HepG2 (cell line): ENCODE measurements around the gene GMEB1. TPM values are rescaled to one million over a fixed set of nuclear protein-coding genes. Genes with fewer than 3 reads are reported as not detected.

Source experiments
- CREB3 ChIP-seq: sonication (generic); formaldehyde crosslinking; IDR thresholded peaks from 2 replicates; pipeline ENCODE4 v1.5.0; 2020; ENCODE audit warnings: missing genetic modification reagents
- CREBL2 ChIP-seq: sonication (generic); formaldehyde crosslinking; IDR thresholded peaks from 2 replicates; pipeline ENCODE4 v1.8.1; 2023; ENCODE audit warnings: missing genetic modification reagents, mild to moderate bottlenecking, borderline replicate concordance
- HCFC1 ChIP-seq: fragments of 150-350 bp; IDR thresholded peaks from 2 replicates; pipeline ENCODE4 v1.6.1; 2014; ENCODE audit warnings: low read depth, low read length
- KDM2A ChIP-seq: sonication (generic); formaldehyde crosslinking; IDR thresholded peaks from 2 replicates; pipeline ENCODE4 v1.4.0; 2020; ENCODE audit warnings: low read depth, missing genetic modification reagents, borderline replicate concordance
- MED13 ChIP-seq: sonication (generic); formaldehyde crosslinking; IDR thresholded peaks from 2 replicates; pipeline ENCODE4 v1.5.0; 2020; ENCODE audit warnings: missing genetic modification reagents
- NCOR1 ChIP-seq: fragments of 200-600 bp; sonication (generic); IDR thresholded peaks from 2 replicates; pipeline ENCODE4 v1.7.0; 2017; ENCODE audit warnings: antibody characterized with exemption, low read length, borderline replicate concordance
- PAX8 ChIP-seq: sonication (generic); formaldehyde crosslinking; IDR thresholded peaks from 2 replicates; pipeline ENCODE4 v1.8.0; 2022; ENCODE audit warnings: mild to moderate bottlenecking, missing genetic modification reagents, borderline replicate concordance
- PRMT3 ChIP-seq: sonication (generic); formaldehyde crosslinking; IDR thresholded peaks from 2 replicates; pipeline ENCODE4 v1.8.1; 2022; ENCODE audit warnings: low read depth, mild to moderate bottlenecking, moderate library complexity, missing genetic modification reagents, borderline replicate concordance
- RBAK ChIP-seq: sonication (generic); formaldehyde crosslinking; IDR thresholded peaks from 2 replicates; pipeline ENCODE4 v1.5.1; 2020; ENCODE audit warnings: mild to moderate bottlenecking, missing genetic modification reagents
- SKIL ChIP-seq: sonication (generic); formaldehyde crosslinking; IDR thresholded peaks from 2 replicates; pipeline ENCODE4 v1.8.0; 2022; ENCODE audit warnings: missing genetic modification reagents, mild to moderate bottlenecking, moderate library complexity, borderline replicate concordance
- SSRP1 ChIP-seq: IDR thresholded peaks from 2 replicates; pipeline ENCODE4 v1.6.1; 2016; ENCODE audit warnings: control low read depth
- STAT5B ChIP-seq: sonication (generic); formaldehyde crosslinking; IDR thresholded peaks from 2 replicates; pipeline ENCODE4 v1.4.0; 2020; ENCODE audit warnings: missing genetic modification reagents
- ZBTB42 ChIP-seq: sonication (generic); formaldehyde crosslinking; IDR thresholded peaks from 2 replicates; pipeline ENCODE4 v1.5.0; 2020; ENCODE audit warnings: mild to moderate bottlenecking, missing genetic modification reagents
- ZBTB7A ChIP-seq: sonication (generic); formaldehyde crosslinking; IDR thresholded peaks from 2 replicates; pipeline ENCODE4 v1.8.0; 2022; ENCODE audit warnings: mild to moderate bottlenecking, missing genetic modification reagents
- ZNF331 ChIP-seq: sonication (generic); formaldehyde crosslinking; IDR thresholded peaks from 2 replicates; pipeline ENCODE4 v1.4.0; 2020; ENCODE audit warnings: missing genetic modification reagents
- ZNF432 ChIP-seq: sonication (generic); formaldehyde crosslinking; IDR thresholded peaks from 2 replicates; pipeline ENCODE4 v1.5.0; 2020; ENCODE audit warnings: missing genetic modification reagents, mild to moderate bottlenecking, borderline replicate concordance
- ZSCAN31 ChIP-seq: sonication (generic); formaldehyde crosslinking; IDR thresholded peaks from 2 replicates; pipeline ENCODE4 v1.5.0; 2020; ENCODE audit warnings: low read depth, mild to moderate bottlenecking, missing genetic modification reagents
- polyA plus RNA-seq, 8 experiments: library from polyadenylated mRNA; depleted of rRNA in 3 of 8; stranded (reverse) in 7 of 8; unstranded in 1 of 8; fragments of >200 nt; fragmentation: Illumina TruSeq in 4 of 8; extraction: Trizol in 4 of 8; gene quantifications; 2 replicates each; pipeline versions ENCODE4 v1.2.1 to v1.2.3, GENCODE V29; 2011 to 2016; ENCODE audit warnings: low read depth in 4 of 8, missing spikeins in 1 of 8, mixed read lengths in 1 of 8; ENCODE audit not compliant: insufficient read depth in 1 of 8
- total RNA-seq, 5 experiments: library from RNA; depleted of rRNA; stranded (reverse); fragments of >200 nt; fragmentation: Illumina TruSeq; extraction: Trizol; gene quantifications; 2 replicates each; pipeline ENCODE4 v1.2.3, GENCODE V29; 2016; ENCODE audit warnings: low read depth in 1 of 5
- TF ChIP-seq, protein P1 (sequence below): sonication (generic); formaldehyde crosslinking; IDR thresholded peaks from 2 replicates; pipeline ENCODE4 v1.5.1; 2020; ENCODE audit warnings: mild to moderate bottlenecking, missing genetic modification reagents, borderline replicate concordance
- TF ChIP-seq, protein P2 (sequence below): sonication (generic); formaldehyde crosslinking; IDR thresholded peaks from 2 replicates; pipeline ENCODE4 v1.4.0; 2020; ENCODE audit warnings: missing genetic modification reagents, borderline replicate concordance

The GMEB1 gene
- total and polyA plus RNA-seq, 2 of the 13 experiments (the other 11 are each of a cell fraction or from before 2014, with no cell fraction given) = 3.0 to 6.0 TPM

GRCh38 chr1:28642847-28643635 is 25.5 kb upstream of the GMEB1 start, which contains the start of gene TAF12 (continued):
- TF ChIP-seq CREB3 (CRISPR knock-in tag) (no peak), SSRP1 (CRISPR knock-in tag) (0 out of 2 replicates have a peak, but pooled peaks have one; percentile 11), CREBL2 (CRISPR knock-in tag) (no peak), ZBTB42 (no peak), SKIL (CRISPR knock-in tag) (no peak), MED13 (CRISPR knock-in tag) (peak; percentile 88), RBAK (CRISPR knock-in tag) (no peak), ZNF331 (CRISPR knock-in tag) (no peak; the same call in 1 of the 2 replicates), KDM2A (peak; percentile 92), ZNF432 (no peak), PAX8 (CRISPR knock-in tag) (0 out of 2 replicates have a peak, but pooled peaks have one; percentile 45), NCOR1 (0 out of 2 replicates have a peak, but pooled peaks have one; percentile 28), STAT5B (CRISPR knock-in tag) (peak; percentile 41; the same call in 1 of the 2 replicates), PRMT3 (CRISPR knock-in tag) (no peak; the same call in 1 of the 2 replicates), HCFC1 (peak; percentile 49), ZBTB7A (CRISPR knock-in tag) (0 out of 2 replicates have a peak, but pooled peaks have one; percentile 47), ZSCAN31 (no peak; the same call in none of the 2 replicates)
- TF ChIP-seq, protein P1, sequence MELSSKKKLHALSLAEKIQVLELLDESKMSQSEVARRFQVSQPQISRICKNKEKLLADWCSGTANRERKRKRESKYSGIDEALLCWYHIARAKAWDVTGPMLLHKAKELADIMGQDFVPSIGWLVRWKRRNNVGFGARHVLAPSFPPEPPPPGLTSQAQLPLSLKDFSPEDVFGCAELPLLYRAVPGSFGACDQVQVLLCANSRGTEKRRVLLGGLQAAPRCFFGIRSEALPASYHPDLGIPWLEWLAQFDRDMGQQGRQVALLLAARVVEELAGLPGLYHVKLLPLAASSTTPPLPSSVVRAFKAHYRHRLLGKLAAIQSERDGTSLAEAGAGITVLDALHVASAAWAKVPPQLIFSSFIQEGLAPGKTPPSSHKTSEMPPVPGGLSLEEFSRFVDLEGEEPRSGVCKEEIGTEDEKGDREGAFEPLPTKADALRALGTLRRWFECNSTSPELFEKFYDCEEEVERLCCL (CRISPR knock-in tag) = 0 out of 2 replicates have a peak, but pooled peaks have one; percentile 84
- TF ChIP-seq, protein P2, sequence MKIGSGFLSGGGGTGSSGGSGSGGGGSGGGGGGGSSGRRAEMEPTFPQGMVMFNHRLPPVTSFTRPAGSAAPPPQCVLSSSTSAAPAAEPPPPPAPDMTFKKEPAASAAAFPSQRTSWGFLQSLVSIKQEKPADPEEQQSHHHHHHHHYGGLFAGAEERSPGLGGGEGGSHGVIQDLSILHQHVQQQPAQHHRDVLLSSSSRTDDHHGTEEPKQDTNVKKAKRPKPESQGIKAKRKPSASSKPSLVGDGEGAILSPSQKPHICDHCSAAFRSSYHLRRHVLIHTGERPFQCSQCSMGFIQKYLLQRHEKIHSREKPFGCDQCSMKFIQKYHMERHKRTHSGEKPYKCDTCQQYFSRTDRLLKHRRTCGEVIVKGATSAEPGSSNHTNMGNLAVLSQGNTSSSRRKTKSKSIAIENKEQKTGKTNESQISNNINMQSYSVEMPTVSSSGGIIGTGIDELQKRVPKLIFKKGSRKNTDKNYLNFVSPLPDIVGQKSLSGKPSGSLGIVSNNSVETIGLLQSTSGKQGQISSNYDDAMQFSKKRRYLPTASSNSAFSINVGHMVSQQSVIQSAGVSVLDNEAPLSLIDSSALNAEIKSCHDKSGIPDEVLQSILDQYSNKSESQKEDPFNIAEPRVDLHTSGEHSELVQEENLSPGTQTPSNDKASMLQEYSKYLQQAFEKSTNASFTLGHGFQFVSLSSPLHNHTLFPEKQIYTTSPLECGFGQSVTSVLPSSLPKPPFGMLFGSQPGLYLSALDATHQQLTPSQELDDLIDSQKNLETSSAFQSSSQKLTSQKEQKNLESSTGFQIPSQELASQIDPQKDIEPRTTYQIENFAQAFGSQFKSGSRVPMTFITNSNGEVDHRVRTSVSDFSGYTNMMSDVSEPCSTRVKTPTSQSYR (CRISPR knock-in tag) = peak; percentile 57; the same call in 1 of the 2 replicates
